ENCODE results near the gene CCSER1. TPM values are rescaled to one million over a fixed set of nuclear protein-coding genes. Genes with fewer than 3 reads are reported as not detected.
"Not testable (repeated sequence)": the region's sequence is repeated elsewhere in the genome, so short reads cannot be mapped to it uniquely, and the experiment has no call there.

The CCSER1 gene
- total and polyA plus RNA-seq, 7 donors = 0.06 to 2.5 (median 0.30) TPM

DNA sequence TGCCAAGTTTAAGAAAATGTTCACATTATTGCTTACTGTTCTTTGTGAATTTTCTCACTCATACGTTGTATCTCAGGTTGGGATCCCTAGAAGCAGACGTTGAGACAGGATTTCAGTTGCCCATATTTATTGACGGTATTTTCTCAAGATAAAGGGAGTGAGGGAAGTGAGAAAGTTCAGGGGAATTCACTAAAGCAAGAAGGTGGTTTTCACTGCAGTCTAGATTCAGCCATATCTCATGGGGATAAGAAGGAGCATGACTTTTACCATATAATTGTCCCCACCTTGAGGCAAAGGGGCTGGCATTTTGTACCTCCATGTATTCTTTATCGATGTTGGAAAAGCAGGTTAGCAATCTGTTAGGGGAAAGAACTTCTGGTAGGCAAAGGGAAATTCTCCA is 543.0 kb downstream of the CCSER1 start:
- intact Hi-C loops (cut with DNase I) = no loop called here
- 61 to 86% (median 67%) methylated on average over 4 of the region's 4 CpGs for WGBS, 3 donors
- H3K4me3 ChIP-seq = no peak overlapping the region
- no peaks in the 10 kb centered on the region for H3K9me3 ChIP-seq
- no peaks in the 10 kb centered on the region for H3K4me1 ChIP-seq
- no peak for DNase-seq
- no peak for ATAC-seq
- TF ChIP-seq, protein P1, sequence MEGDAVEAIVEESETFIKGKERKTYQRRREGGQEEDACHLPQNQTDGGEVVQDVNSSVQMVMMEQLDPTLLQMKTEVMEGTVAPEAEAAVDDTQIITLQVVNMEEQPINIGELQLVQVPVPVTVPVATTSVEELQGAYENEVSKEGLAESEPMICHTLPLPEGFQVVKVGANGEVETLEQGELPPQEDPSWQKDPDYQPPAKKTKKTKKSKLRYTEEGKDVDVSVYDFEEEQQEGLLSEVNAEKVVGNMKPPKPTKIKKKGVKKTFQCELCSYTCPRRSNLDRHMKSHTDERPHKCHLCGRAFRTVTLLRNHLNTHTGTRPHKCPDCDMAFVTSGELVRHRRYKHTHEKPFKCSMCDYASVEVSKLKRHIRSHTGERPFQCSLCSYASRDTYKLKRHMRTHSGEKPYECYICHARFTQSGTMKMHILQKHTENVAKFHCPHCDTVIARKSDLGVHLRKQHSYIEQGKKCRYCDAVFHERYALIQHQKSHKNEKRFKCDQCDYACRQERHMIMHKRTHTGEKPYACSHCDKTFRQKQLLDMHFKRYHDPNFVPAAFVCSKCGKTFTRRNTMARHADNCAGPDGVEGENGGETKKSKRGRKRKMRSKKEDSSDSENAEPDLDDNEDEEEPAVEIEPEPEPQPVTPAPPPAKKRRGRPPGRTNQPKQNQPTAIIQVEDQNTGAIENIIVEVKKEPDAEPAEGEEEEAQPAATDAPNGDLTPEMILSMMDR (IDR thresholded peaks at IDR 0.05) = no peak
- no peak overlapping the region for H3K27ac ChIP-seq
- H3K36me3 ChIP-seq (ENCODE audit: insufficient read depth in 1 of 2, low read depth in 1 of 2) = no peaks in the 10 kb centered on the region
- H3K27me3 ChIP-seq (ENCODE audit: insufficient read depth in 3 of 3, low read length in 2 of 3) = no peaks in the 10 kb centered on the region

DNA sequence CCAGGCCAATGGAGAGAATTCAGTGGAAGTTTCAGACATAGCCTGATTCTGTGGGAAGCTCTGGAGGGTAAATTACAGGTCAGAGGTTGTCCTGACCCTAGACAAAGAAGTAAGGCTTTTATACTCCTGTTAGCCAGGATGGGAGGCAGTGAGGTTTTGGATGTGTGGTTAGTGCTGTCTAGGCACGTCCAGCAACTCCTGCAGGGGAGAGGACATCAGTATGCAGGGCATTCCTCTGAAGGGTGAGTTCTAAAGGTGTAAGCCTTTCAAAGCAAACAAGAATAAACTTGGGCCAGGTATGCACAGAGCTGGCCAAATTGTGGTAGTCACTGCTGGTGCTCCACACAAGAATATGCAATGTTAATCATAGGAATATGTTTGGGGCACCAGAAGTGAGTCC is 562.5 kb downstream of the CCSER1 start:
- TF ChIP-seq, protein P1 (IDR thresholded peaks at IDR 0.05) = no peak
- Histone ChIP-seq H3K4me3 (no peak overlapping the region), H3K27me3 (ENCODE audit: insufficient read depth in 3 of 3, low read length in 2 of 3) (no peaks in the 10 kb centered on the region), H3K9me3 (no peaks in the 10 kb centered on the region), H3K27ac (no peak overlapping the region), H3K36me3 (ENCODE audit: insufficient read depth in 1 of 2, low read depth in 1 of 2) (no peaks in the 10 kb centered on the region), H3K4me1 (no peaks in the 10 kb centered on the region)
- intact Hi-C loops (cut with DNase I) = no loop called here
- WGBS, 3 donors = 56 to 65% (median 58%) methylated on average over 1 of the region's 1 CpG
- ATAC-seq (no peak), DNase-seq (no peak)

DNA sequence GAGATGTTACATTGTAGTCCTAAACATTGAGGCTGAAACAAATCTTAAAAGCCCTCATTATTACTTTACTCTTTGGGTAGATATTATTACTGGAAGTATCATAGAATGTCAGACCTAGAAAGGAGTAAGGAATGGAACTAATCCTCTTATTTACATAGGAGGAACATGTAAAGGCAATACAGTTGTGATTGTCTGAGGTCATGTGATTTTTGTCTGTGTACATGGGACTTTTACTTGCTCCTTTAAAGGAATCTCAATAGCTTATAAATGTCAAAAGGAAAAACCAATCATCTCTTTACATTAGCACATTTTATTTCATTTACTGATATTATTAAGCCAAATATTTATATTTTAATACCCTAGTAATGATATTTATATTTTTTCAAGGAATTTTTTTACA is 568.2 kb downstream of the CCSER1 start:
- no peak overlapping the region for H3K27ac ChIP-seq
- H3K4me3 ChIP-seq = no peak overlapping the region
- no peak for ATAC-seq
- TF ChIP-seq, protein P1 (IDR thresholded peaks at IDR 0.05) = no peak
- no peaks in the 10 kb centered on the region for H3K9me3 ChIP-seq
- intact Hi-C loops (cut with DNase I) = no loop called here
- no peaks in the 10 kb centered on the region for H3K27me3 ChIP-seq (ENCODE audit: insufficient read depth in 3 of 3, low read length in 2 of 3)
- no peaks in the 10 kb centered on the region for H3K4me1 ChIP-seq
- no peak for DNase-seq
- H3K36me3 ChIP-seq (ENCODE audit: insufficient read depth in 1 of 2, low read depth in 1 of 2) = no peaks in the 10 kb centered on the region

DNA sequence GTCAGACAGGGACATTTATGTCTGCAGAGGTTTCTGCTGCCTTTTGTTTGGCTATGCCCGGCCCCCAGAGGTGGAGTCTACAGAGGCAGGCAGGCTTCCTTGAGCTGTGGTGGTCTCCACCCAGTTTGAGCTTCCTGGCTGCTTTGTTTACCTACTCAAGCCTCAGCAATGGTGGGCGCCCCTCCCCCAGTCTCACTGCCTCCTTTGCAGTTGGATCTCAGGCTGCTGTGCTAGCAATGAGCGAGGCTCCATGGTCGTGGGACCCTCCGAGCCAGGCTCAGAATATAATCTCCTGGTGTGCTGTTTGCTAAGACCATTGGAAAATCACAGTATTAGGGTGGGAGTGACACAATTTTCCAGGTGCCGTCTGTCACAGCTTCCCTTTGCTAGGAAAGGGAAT is 578.3 kb downstream of the CCSER1 start:
- intact Hi-C loops (cut with DNase I) = not testable (repeated sequence)

DNA sequence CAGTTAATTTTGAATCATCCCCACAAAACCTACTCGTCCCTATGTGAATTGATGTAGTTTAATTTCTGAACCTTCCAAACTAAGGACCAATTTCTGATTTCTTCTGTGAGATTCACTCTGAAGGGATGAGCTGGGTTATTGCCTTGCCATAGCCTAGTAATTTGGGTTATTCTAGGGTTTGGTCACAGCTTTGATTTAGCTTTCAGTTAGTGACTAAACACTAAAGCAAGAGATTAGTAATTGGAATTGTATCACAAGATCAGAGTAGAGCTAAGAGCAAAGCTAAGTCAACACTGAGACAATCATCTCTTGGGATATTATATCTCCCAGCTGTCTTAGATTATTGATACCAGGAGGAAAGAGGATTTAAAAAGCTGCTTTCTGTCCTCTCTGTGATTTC is 588.0 kb downstream of the CCSER1 start:
- Histone ChIP-seq H3K9me3 (no peaks in the 10 kb centered on the region), H3K27ac (no peak overlapping the region), H3K4me1 (no peaks in the 10 kb centered on the region), H3K27me3 (ENCODE audit: insufficient read depth in 3 of 3, low read length in 2 of 3) (no peaks in the 10 kb centered on the region), H3K4me3 (no peak overlapping the region), H3K36me3 (ENCODE audit: insufficient read depth in 1 of 2, low read depth in 1 of 2) (no peaks in the 10 kb centered on the region)
- intact Hi-C loops (cut with DNase I) = no loop called here
- ATAC-seq = no peak
- no peak for DNase-seq
- WGBS, 3 donors = 79 to 91% (median 82%) methylated on average over 1 of the region's 1 CpG
- TF ChIP-seq, protein P1 (IDR thresholded peaks at IDR 0.05) = no peak

More for the DNA sequence above, 578.3 kb downstream of the CCSER1 start:
- H3K27ac ChIP-seq; H3K4me1 ChIP-seq; H3K36me3 ChIP-seq (ENCODE audit: insufficient read depth in 1 of 2, low read depth in 1 of 2); H3K4me3 ChIP-seq; H3K9me3 ChIP-seq; ATAC-seq; DNase-seq; H3K27me3 ChIP-seq (ENCODE audit: insufficient read depth in 3 of 3, low read length in 2 of 3): not testable (repeated sequence)
- WGBS, 3 donors = 76 to 81% (median 78%) methylated on average over 6 of the region's 6 CpGs
